Fibroblast of villous mesenchyme (primary cell): ENCODE results near the gene RABGAP1. TPM values are rescaled to one million over a fixed set of nuclear protein-coding genes. Genes with fewer than 3 reads are reported as not detected.

Source experiments
- DNase-seq: peaks from one replicate; pipeline ENCODE4 v3.0.0-alpha.2; 2010; ENCODE audit warnings: low read depth
- H3K4me3 ChIP-seq: 2 replicates; pipeline ENCODE4 v1.5.1; 2011; ENCODE audit warnings: low read depth, mild to moderate bottlenecking, low read length
- CTCF ChIP-seq: IDR thresholded peaks from 2 replicates; pipeline ENCODE4 v1.5.1; 2012; ENCODE audit warnings: low read depth, mild to moderate bottlenecking, low read length; ENCODE audit not compliant: insufficient read depth
- total RNA-seq: library from RNA; depleted of rRNA; stranded (reverse); fragments of >200 nt; gene quantifications from 2 replicates; pipeline ENCODE4 v1.2.3, GENCODE V29; 2012

The RABGAP1 gene
- total RNA-seq, 1 donor: 60.9 TPM

GRCh38 chr9:123005964-123006363, 65.1 kb downstream of the RABGAP1 start:
- H3K4me3 ChIP-seq: no peak overlapping the region
- DNase-seq: peak; percentile 43
- TF ChIP-seq CTCF: no peak

- TF ChIP-seq CTCF: no peak
- no peak for DNase-seq
- no peak overlapping the region for H3K4me3 ChIP-seq
These were observed 66.4 kb downstream of the RABGAP1 start for GRCh38 chr9:123007269-123007668.

- H3K4me3 ChIP-seq: no peak overlapping the region
- no peak for DNase-seq
- no peak for TF ChIP-seq CTCF
These were observed 68.1 kb downstream of the RABGAP1 start for GRCh38 chr9:123008909-123009308.

GRCh38 chr9:123011380-123011779, 70.6 kb downstream of the RABGAP1 start:
- no peak for TF ChIP-seq CTCF
- no peak overlapping the region for H3K4me3 ChIP-seq

GRCh38 chr9:123011878-123012528, 71.2 kb downstream of the RABGAP1 start:
- DNase-seq: peak; percentile 88
- no peak for TF ChIP-seq CTCF
- no peak overlapping the region for H3K4me3 ChIP-seq

More at GRCh38 chr9:123011380-123011779, 70.6 kb downstream of the RABGAP1 start:
- DNase-seq: no peak

- no peak overlapping the region for H3K4me3 ChIP-seq
- DNase-seq: no peak
- TF ChIP-seq CTCF: no peak
These were observed 75.8 kb downstream of the RABGAP1 start for GRCh38 chr9:123016631-123017030.

GRCh38 chr9:123020796-123021195, 80.0 kb downstream of the RABGAP1 start:
- DNase-seq: peak; percentile 25
- no peak for TF ChIP-seq CTCF

More at GRCh38 chr9:123020796-123021195, 80.0 kb downstream of the RABGAP1 start:
- no peak overlapping the region for H3K4me3 ChIP-seq
